NCI-H146 treated with DMSO at 0.1 percent for 48 hours (cell line): ENCODE data around the gene PMM2.
"Not testable (repeated sequence)": the region's sequence is repeated elsewhere in the genome, so short reads cannot be mapped to it uniquely, and the experiment has no call there.

Source experiments
- DNase-seq: peaks from one replicate; lab custom pipeline; 2025; ENCODE audit not compliant: unreplicated experiment; lab: John Stamatoyannopoulos, UW

Gene PMM2

GRCh38 chr16:8781797-8782196 lies 15.8 kb upstream of the PMM2 start:
- DNase-seq, result no peak

- no peak for DNase-seq
Observed at GRCh38 chr16:8782673-8783072, 15.0 kb upstream of the PMM2 start.

DNA sequence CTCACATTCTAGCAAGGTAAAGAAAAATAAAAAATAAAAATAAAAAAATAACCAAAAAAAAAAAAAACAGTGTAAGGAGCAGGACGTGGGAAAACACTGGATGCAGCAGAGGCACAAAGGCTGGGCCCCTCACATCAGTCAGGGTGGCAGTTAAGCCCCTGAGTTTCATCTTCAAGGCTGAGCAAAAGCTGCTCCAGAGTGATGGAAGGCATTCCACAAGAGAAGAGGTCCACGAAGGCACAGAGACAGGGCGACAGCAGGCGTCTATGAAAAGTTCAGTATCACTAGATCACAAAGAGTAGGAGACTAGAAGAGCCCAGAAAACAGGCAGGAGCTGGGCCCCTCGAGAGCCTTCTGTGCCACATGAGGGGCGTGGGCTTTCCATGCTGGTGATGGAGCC lies 12.2 kb upstream of the PMM2 start:
- no peak for DNase-seq

GRCh38 chr16:8786316-8786715 lies 11.3 kb upstream of the PMM2 start:
- DNase-seq, result not testable (repeated sequence)

DNA sequence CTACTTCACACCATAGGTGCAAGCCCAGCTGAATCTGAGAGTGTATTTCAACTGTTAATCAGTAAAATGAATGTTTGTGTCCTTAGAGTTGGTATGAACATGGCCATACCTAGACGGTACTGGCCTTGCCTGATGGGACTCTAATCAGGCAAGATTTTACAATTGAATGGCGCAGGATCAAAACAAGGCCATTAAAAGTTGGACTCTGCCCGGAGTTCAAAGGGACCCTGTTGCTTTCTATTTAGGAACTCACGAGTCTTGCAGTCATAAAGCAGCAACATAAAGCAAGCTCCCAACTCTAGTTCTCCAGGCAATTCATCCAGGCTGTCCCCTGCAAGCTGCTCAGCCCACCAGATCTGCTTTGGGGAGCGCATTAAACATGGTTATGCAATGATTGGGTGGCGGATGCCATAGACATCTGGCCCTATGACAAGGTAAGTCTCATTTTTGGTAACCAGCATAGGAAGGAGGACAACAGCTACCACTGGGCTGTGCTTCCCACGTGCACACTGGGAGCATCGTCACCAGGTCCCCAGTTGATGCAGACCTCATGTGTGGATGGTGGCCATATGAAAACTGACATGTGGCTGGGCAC lies 9.0 kb upstream of the PMM2 start:
- no peak for DNase-seq

DNA sequence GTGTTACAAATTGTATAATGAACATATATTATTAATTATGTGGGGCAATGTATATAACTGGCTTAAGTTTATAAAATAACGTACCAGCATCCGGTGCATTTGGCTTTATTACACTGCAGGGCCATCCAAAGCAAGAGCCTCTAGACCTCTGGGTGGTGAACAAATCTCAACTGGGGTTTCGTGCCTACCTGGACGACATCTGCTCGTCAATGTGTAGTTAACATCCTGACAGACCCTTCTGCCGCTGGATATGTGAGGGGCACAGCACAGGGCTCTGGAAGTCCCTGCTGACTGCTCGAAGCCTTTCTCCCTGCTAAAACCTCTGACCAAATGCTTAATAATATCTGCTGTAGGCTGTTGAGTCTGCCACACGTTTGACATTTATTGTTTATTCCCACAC lies 2.5 kb upstream of the PMM2 start:
- no peak for DNase-seq

DNA sequence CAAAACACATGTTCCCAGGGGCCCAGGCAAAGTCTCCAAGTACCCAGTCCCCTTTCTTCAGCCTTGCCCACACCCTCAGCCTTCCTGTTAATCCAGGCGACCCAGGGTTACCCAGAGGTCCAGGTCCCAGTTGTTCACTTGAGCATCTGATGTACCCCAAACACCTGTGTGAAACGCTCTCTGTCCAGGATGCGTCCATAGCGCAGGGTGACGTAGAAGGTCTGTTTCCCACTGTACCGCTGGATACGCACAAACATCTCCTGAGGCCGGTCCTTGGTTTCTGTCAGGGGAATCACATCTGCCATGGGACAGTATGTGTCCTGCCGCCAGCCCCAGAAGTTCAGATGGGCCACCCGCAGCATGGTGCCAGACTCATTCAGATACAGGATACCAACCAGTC lies 1.8 kb upstream of the PMM2 start:
- DNase-seq, result no peak

DNA sequence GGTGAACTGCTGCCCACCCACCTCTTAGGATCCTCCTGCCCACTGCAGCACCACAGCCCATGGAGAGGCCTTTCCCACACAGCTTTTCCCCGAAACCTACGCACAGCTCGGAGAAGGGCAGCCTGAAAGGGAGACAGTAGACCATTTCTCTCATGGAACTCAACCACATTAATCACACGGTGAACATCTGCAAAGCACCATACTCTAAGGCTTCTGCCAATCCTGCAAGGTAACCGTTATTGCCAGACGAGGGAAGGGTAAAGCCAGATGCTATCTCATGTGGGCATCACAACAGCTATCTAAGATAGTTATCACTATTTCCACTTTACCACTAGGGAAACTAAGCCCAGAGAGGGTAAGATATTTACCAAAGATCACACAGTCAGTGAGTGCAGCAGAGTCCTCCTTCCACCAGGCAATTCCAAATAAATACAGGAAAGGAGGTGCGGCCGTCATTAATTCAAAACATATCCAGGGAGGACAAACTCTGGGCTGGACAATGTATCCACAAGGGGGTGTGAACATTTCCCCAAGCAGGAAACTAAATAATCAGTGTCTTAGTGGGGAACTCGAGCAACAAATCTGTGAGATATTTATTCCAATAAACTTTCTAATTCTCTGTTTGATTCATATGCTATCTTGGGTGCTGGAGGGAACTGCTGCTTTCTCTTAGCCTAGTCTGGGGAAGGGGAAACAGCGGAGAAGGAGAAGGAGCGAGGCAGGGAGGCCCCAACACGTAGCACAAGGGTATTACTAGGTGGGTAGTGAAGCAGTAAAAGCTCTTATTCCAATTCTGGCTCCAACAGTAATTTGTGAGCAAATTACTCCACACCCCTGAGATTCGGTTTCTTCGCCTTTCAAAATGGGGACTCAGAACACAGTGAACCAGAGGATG lies 923 bp upstream of the PMM2 start:
- no peak for DNase-seq

DNA sequence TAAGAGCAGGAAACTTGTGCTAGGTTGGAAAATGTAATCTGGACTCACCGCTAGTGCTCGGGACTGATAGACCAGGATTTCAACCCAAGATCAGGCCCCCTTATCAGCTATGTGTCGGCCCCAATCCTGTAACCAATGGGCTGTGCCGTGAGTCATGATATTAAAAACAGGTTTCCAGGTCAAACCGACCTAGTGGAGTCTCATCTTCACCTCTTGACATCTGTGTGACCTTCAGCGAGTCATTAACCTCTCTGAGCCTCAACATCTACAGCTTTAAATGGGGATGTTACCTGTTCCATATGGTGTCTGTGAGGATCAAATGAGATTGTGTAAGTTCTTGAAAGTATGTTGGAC lies 512 bp downstream of the PMM2 start:
- DNase-seq, result no peak

GRCh38 chr16:8798535-8799157 lies 1.0 kb downstream of the PMM2 start:
- DNase-seq, result no peak

DNA sequence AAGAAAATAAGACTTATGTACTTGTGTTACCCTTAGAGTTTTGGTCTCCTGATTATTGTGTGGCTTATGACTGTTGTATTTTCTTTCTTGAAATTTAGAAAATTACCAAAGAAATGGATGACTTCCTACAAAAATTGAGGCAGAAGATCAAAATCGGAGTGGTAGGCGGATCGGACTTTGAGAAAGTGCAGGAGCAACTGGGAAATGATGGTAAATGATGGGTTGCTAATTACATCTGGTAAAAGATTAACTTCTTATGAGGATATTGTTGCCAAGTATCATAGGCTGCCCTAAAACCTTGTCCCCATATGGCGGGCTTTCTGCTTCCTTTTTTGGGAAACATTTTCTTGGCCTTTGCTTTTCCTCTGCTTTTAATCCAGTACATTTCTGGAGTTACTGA lies 4.1 kb downstream of the PMM2 start:
- DNase-seq, result no peak

- not testable (repeated sequence) for DNase-seq
Observed at GRCh38 chr16:8803733-8804132, 6.1 kb downstream of the PMM2 start.

- DNase-seq, result no peak
Observed at GRCh38 chr16:8804313-8804712, 6.7 kb downstream of the PMM2 start.

- no peak for DNase-seq
Observed at GRCh38 chr16:8806272-8806983, 8.8 kb downstream of the PMM2 start.

GRCh38 chr16:8807189-8807588 lies 9.6 kb downstream of the PMM2 start:
- no peak for DNase-seq

- DNase-seq, result no peak
Observed at GRCh38 chr16:8808009-8808408, 10.4 kb downstream of the PMM2 start.

DNA sequence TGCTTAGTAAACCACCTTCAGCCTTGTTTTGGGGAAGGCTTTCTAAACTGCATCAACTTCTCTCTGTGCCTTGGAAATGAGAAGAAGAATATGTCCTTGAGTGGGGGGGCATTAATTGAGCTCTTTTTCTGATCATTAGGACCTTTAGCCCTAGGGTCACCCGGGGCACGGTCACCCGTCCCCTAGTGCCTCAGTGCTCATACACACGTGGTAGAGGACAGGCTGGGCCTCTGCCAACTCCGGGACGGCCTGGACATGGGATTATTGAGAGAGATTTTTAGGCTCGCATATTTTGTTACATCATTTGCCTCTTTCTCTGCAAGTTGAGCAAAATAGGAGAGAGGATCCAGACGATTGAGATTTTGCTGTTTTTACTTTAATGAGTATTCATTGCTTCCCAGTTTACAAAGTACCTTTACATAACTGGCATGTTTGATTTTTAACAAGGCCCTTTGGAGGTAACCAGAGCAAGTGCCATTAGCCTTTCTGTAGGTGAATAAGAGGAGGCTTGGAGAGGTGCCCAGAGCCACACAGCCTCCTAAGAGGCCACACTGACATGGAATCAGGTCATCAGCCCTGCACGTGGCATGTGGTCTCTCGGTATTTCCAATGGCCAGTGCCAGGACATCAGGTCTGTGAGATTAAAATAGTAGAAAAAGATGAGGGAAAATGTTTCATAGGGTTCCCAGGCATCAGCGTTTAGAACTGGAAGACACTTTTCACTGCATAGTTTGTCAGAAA lies 11.1 kb downstream of the PMM2 start:
- DNase-seq, result no peak

GRCh38 chr16:8812162-8812843 lies 14.7 kb downstream of the PMM2 start:
- no peak for DNase-seq

- no peak for DNase-seq
Observed at GRCh38 chr16:8814095-8814806, 16.6 kb downstream of the PMM2 start.
